ENCODE results near the gene RBL1. TPM values are rescaled to one million over a fixed set of nuclear protein-coding genes. Genes with fewer than 3 reads are reported as not detected.
"Not testable (repeated sequence)": the region's sequence is repeated elsewhere in the genome, so short reads cannot be mapped to it uniquely, and the experiment has no call there.

RBL1 gene
- polyA plus RNA-seq, 1 experiment, result 2.2 TPM

GRCh38 chr20:37133952-37134351, 38.2 kb upstream of the RBL1 start:
- TF ChIP-seq CTCF (IDR thresholded peaks at IDR 0.05; ENCODE audit: insufficient read depth, low read depth, low read length), result no peak
- H3K4me3 ChIP-seq (ENCODE audit: low read depth, low read length), result no peak overlapping the region
- CTCF ChIA-PET, result no interaction called here
- H3K36me3 ChIP-seq (ENCODE audit: control insufficient read depth, insufficient read depth, low read length), result no peaks in the 10 kb centered on the region
- no peak for DNase-seq (ENCODE audit: low read depth)
- POLR2A ChIA-PET, result no interaction called here
- H3K27me3 ChIP-seq (ENCODE audit: control insufficient read depth, insufficient read depth, low read length), result peaks cover 2% of the 10 kb centered on the region

- TF ChIP-seq CTCF (IDR thresholded peaks at IDR 0.05; ENCODE audit: insufficient read depth, low read depth, low read length), result no peak
- H3K4me3 ChIP-seq (ENCODE audit: low read depth, low read length), result no peak overlapping the region
- no peak for DNase-seq (ENCODE audit: low read depth)
- ChIA-PET CTCF (interaction anchor here (1.5 kb wide), 1 partner anchor 50 kb away, joined by 3 read pairs; no protein-coding TSS in a partner anchor), POLR2A (no interaction called here)
- H3K36me3 ChIP-seq (ENCODE audit: control insufficient read depth, insufficient read depth, low read length), result no peaks in the 10 kb centered on the region
- peaks cover 2% of the 10 kb centered on the region for H3K27me3 ChIP-seq (ENCODE audit: control insufficient read depth, insufficient read depth, low read length)
Observed at GRCh38 chr20:37131486-37131885, 35.7 kb upstream of the RBL1 start.

- no peaks in the 10 kb centered on the region for H3K36me3 ChIP-seq (ENCODE audit: control insufficient read depth, insufficient read depth, low read length)
- no peak overlapping the region for H3K4me3 ChIP-seq (ENCODE audit: low read depth, low read length)
- ChIA-PET POLR2A (no interaction called here), CTCF (no interaction called here)
- no peak for DNase-seq (ENCODE audit: low read depth)
- H3K27me3 ChIP-seq (ENCODE audit: control insufficient read depth, insufficient read depth, low read length), result peaks cover 2% of the 10 kb centered on the region
- TF ChIP-seq CTCF (IDR thresholded peaks at IDR 0.05; ENCODE audit: insufficient read depth, low read depth, low read length), result no peak
Observed at GRCh38 chr20:37128803-37129202, 33.0 kb upstream of the RBL1 start.

GRCh38 chr20:37126290-37126689, 30.5 kb upstream of the RBL1 start:
- CTCF ChIA-PET; H3K4me3 ChIP-seq (ENCODE audit: low read depth, low read length); POLR2A ChIA-PET; H3K27me3 ChIP-seq (ENCODE audit: control insufficient read depth, insufficient read depth, low read length); DNase-seq (ENCODE audit: low read depth); H3K36me3 ChIP-seq (ENCODE audit: control insufficient read depth, insufficient read depth, low read length): not testable (repeated sequence)

GRCh38 chr20:37123441-37123840, 27.6 kb upstream of the RBL1 start:
- TF ChIP-seq CTCF (IDR thresholded peaks at IDR 0.05; ENCODE audit: insufficient read depth, low read depth, low read length), result no peak
- CTCF ChIA-PET, result no interaction called here
- Histone ChIP-seq H3K27me3 (ENCODE audit: control insufficient read depth, insufficient read depth, low read length) (peaks cover 2% of the 10 kb centered on the region; the same call in 1 of the 2 replicates), H3K4me3 (ENCODE audit: low read depth, low read length) (no peak overlapping the region), H3K36me3 (ENCODE audit: control insufficient read depth, insufficient read depth, low read length) (no peaks in the 10 kb centered on the region)
- POLR2A ChIA-PET, result no interaction called here
- DNase-seq (ENCODE audit: low read depth), result no peak

- ChIA-PET CTCF (no interaction called here), POLR2A (no interaction called here)
- H3K36me3 ChIP-seq (ENCODE audit: control insufficient read depth, insufficient read depth, low read length), result no peaks in the 10 kb centered on the region
- H3K27me3 ChIP-seq (ENCODE audit: control insufficient read depth, insufficient read depth, low read length), result peaks cover 2% of the 10 kb centered on the region; the same call in 1 of the 2 replicates
- DNase-seq (ENCODE audit: low read depth), result no peak
- no peak overlapping the region for H3K4me3 ChIP-seq (ENCODE audit: low read depth, low read length)
- no peak for TF ChIP-seq CTCF (IDR thresholded peaks at IDR 0.05; ENCODE audit: insufficient read depth, low read depth, low read length)
Observed at GRCh38 chr20:37120497-37120896, 24.7 kb upstream of the RBL1 start.
